Activated naive CD4-positive, alpha-beta T cell treated with anti-CD3 and anti-CD28 coated beads, Interleukin-2, amount 50 U/mL, for 24 hours (primary cell): Measurements from ENCODE around the gene CTNND2.

Experiments
- H3K27ac Mint-ChIP-seq: one replicate; pipeline ENCODE4 v1.8.0; 2021; ENCODE audit warnings: mild to moderate bottlenecking, mixed read lengths
- H3K27me3 Mint-ChIP-seq: one replicate; pipeline ENCODE4 v1.8.0; 2021; ENCODE audit warnings: mixed read lengths
- H3K36me3 Mint-ChIP-seq: one replicate; pipeline ENCODE4 v1.8.0; 2021; ENCODE audit warnings: mixed read lengths
- H3K4me1 Mint-ChIP-seq: one replicate; pipeline ENCODE4 v1.8.0; 2021; ENCODE audit warnings: mixed read lengths
- H3K4me3 Mint-ChIP-seq: one replicate; pipeline ENCODE4 v1.8.0; 2021; ENCODE audit warnings: mild to moderate bottlenecking, mixed read lengths
- H3K9me3 Mint-ChIP-seq: one replicate; pipeline ENCODE4 v1.8.0; 2021; ENCODE audit warnings: mixed read lengths

The CTNND2 gene

DNA sequence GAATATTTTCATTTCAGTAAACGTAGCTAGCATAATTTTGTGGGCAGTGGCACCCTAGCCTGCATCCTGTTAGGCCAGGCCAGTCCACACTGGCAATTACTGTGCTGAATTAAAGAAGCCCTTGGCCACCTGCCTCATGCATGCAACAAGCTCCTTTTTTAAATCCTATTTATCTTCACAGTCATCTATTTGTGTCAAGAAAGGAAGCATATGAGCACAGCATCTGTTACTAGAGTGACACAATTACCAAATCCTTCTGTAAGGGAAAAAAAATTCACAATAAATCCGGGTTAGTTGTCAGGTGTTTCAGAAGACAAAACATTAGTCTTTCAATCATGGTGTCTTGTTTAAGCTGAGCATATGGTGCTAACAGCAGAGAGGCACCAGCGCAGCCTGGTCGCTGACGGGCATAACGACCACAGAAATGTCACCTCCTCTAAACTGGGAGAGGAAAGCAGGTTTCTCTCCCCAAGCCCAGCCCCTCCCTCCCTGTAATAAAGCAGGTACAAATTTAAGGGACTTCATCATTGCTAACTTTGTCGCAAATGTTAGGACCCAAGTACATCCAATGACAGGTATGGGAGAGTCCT, 520.6 kb downstream of the CTNND2 start:
- Mint-ChIP-seq H3K27ac (no peak overlapping the region), H3K36me3 (no peaks in the 10 kb centered on the region), H3K4me3 (no peak overlapping the region), H3K27me3 (peaks cover 35% of the 10 kb centered on the region), H3K9me3 (no peaks in the 10 kb centered on the region), H3K4me1 (peaks cover 7% of the 10 kb centered on the region)

- no peak overlapping the region for H3K4me3 Mint-ChIP-seq
- H3K36me3 Mint-ChIP-seq: no peaks in the 10 kb centered on the region
- H3K4me1 Mint-ChIP-seq: no peaks in the 10 kb centered on the region
- H3K27me3 Mint-ChIP-seq: peaks cover 12% of the 10 kb centered on the region
- H3K27ac Mint-ChIP-seq: no peak overlapping the region
- H3K9me3 Mint-ChIP-seq: no peaks in the 10 kb centered on the region
Observed at GRCh38 chr5:11378461-11378860, 525.8 kb downstream of the CTNND2 start.

DNA sequence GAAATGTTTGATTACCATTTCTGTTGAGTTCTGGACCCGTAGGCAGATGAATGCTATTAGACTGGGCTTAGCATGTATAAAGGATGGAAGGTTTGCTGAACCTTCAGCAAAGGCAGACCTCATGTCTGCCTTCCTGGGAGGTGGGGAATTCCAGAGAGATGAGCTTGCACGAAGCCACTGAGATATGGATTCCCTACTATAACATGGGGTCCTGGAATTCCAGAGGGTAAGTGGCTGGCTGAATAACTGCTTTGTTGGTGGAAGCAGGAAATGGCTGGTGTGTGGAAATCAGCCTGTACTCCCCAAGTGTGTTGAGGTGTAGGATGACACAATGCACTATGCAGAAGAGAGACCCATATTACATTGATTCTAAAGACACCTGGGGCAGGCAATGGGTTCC, 526.4 kb downstream of the CTNND2 start:
- Mint-ChIP-seq H3K36me3 (no peaks in the 10 kb centered on the region), H3K4me3 (no peak overlapping the region), H3K27me3 (peaks cover 8% of the 10 kb centered on the region), H3K4me1 (no peaks in the 10 kb centered on the region), H3K27ac (no peak overlapping the region), H3K9me3 (no peaks in the 10 kb centered on the region)

DNA sequence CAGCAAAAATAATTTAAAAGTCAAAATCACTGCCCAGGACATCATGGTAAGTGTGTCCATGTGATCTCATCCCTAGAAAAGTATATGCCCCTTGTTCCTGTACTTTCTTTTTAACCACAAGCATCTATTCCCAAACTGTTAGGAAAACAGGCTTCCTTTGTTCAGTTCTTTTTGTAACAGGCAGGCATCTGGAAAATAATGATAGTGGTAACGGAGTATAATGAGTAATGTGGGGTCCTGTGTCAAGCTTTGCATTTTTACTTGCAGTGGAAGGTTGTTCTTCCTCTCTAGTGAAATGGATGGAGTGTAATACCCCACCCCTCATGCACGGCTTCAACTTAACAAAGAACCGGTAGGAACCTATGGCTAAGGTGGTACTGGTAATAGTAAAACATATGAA, 532.1 kb downstream of the CTNND2 start:
- Mint-ChIP-seq H3K36me3 (no peaks in the 10 kb centered on the region), H3K4me1 (no peaks in the 10 kb centered on the region), H3K27ac (no peak overlapping the region), H3K4me3 (no peak overlapping the region), H3K9me3 (no peaks in the 10 kb centered on the region), H3K27me3 (peaks cover 3% of the 10 kb centered on the region)

GRCh38 chr5:11371021-11371420, 533.2 kb downstream of the CTNND2 start:
- no peaks in the 10 kb centered on the region for H3K36me3 Mint-ChIP-seq
- H3K9me3 Mint-ChIP-seq: no peaks in the 10 kb centered on the region
- no peaks in the 10 kb centered on the region for H3K4me1 Mint-ChIP-seq
- H3K27me3 Mint-ChIP-seq: peaks cover 3% of the 10 kb centered on the region
- H3K27ac Mint-ChIP-seq: no peak overlapping the region
- no peak overlapping the region for H3K4me3 Mint-ChIP-seq

GRCh38 chr5:11364531-11364930, 539.7 kb downstream of the CTNND2 start:
- no peaks in the 10 kb centered on the region for H3K4me1 Mint-ChIP-seq
- H3K9me3 Mint-ChIP-seq: no peaks in the 10 kb centered on the region
- H3K4me3 Mint-ChIP-seq: no peak overlapping the region
- H3K27me3 Mint-ChIP-seq: peaks cover 2% of the 10 kb centered on the region
- H3K27ac Mint-ChIP-seq: no peak overlapping the region
- no peaks in the 10 kb centered on the region for H3K36me3 Mint-ChIP-seq

DNA sequence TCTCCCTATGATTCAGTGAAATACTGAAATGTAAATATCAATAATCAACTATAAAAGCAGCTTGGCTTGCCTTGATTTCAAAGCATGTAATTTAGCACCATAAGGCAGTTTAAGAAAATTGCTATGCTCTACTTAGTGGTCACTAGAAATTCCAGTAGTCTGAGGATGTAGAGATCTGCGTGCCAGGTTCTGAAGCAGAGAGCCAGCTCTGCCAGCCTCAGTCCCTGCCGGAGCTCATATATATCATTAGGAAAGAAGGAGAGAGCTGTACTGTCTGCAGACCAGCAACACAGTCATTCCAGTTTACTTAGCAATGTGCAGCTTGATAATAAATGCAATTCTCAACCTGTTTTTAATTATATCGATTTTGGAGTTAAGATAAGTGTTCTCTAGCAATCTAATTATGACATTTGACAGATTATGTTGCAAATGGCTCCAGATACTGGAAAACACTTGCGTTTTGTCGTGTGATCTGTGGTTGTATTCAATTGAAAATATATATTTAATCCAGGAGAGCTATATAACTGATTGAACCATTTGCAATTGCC, 540.5 kb downstream of the CTNND2 start:
- H3K27ac Mint-ChIP-seq: no peak overlapping the region
- H3K9me3 Mint-ChIP-seq: no peaks in the 10 kb centered on the region
- H3K27me3 Mint-ChIP-seq: peaks cover 2% of the 10 kb centered on the region
- H3K36me3 Mint-ChIP-seq: no peaks in the 10 kb centered on the region
- no peak overlapping the region for H3K4me3 Mint-ChIP-seq
- H3K4me1 Mint-ChIP-seq: no peaks in the 10 kb centered on the region

DNA sequence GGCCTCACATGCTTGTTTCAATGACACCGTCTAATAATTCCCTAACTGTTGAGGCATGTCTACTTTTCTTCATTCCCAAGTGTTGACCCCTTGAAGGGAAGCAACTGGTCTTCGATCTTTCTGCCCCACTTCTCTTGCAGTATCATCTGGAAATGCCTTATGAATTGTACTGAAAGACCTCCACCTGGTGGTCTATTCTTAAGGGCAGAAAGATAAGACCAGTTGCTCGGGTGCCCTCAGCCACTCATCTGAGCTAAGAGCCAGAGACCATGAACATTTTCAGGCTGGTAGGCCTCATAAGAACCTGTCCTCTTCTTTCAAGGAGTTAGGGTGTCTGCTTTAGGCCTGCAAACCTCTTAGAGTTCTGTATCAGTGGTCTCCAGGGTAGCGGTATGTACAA, 542.5 kb downstream of the CTNND2 start:
- no peaks in the 10 kb centered on the region for H3K36me3 Mint-ChIP-seq
- no peaks in the 10 kb centered on the region for H3K9me3 Mint-ChIP-seq
- no peak overlapping the region for H3K4me3 Mint-ChIP-seq
- no peak overlapping the region for H3K27ac Mint-ChIP-seq
- H3K27me3 Mint-ChIP-seq: no peaks in the 10 kb centered on the region
- no peaks in the 10 kb centered on the region for H3K4me1 Mint-ChIP-seq

- Mint-ChIP-seq H3K36me3 (no peaks in the 10 kb centered on the region), H3K4me3 (no peak overlapping the region), H3K27me3 (no peaks in the 10 kb centered on the region), H3K9me3 (no peaks in the 10 kb centered on the region), H3K27ac (no peak overlapping the region), H3K4me1 (no peaks in the 10 kb centered on the region)
Observed at GRCh38 chr5:11357928-11358327, 546.3 kb downstream of the CTNND2 start.

GRCh38 chr5:11355491-11355890, 548.8 kb downstream of the CTNND2 start:
- Mint-ChIP-seq H3K4me3 (no peak overlapping the region), H3K27me3 (no peaks in the 10 kb centered on the region), H3K27ac (no peak overlapping the region), H3K4me1 (no peaks in the 10 kb centered on the region), H3K36me3 (no peaks in the 10 kb centered on the region), H3K9me3 (no peaks in the 10 kb centered on the region)

- Mint-ChIP-seq H3K9me3 (no peaks in the 10 kb centered on the region), H3K36me3 (no peaks in the 10 kb centered on the region), H3K27me3 (peaks cover 9% of the 10 kb centered on the region), H3K4me1 (no peaks in the 10 kb centered on the region), H3K27ac (no peak overlapping the region), H3K4me3 (no peak overlapping the region)
Observed at GRCh38 chr5:11346336-11346735, 557.9 kb downstream of the CTNND2 start.

DNA sequence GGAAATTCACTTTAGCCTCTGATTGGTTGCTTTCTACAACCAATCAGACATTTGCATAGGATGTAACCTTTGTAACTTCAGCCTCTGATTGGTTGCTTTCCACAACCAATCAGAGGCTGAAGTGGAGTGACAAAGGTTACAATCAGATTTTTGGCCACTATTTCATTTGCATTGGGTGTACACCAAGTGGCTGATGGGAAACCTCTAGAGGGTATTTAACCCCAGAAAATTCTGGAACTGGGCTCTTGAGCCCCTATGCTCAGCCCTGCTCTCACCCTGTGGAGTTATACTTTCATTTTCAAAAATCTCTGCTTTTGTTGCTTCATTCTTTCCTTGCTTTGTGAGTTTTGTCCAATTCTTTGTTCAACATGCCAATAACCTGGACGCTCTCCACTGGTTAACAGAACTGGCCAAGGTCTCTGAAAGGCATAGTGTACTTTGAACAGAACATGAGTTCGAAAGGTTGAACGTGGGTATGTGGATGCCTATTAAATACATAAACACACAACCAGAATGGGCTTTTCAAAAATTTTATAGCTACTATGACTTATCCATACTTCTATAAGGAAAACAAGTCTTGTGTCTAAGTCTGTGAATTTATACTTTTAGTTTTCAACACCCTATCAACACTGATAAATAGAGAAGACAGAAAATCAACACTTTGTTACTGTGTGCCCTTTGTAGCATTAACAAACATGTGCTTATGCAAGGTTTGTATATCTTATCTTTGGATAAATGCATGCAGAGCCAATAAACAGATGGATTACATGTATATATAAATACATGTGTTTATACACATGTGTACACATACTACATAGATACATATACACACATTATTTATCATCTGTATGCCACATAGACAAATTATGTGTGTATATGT, 568.1 kb downstream of the CTNND2 start:
- H3K4me3 Mint-ChIP-seq: no peak overlapping the region
- no peaks in the 10 kb centered on the region for H3K4me1 Mint-ChIP-seq
- H3K9me3 Mint-ChIP-seq: peaks cover 4% of the 10 kb centered on the region
- no peaks in the 10 kb centered on the region for H3K36me3 Mint-ChIP-seq
- peaks cover 2% of the 10 kb centered on the region for H3K27me3 Mint-ChIP-seq
- no peak overlapping the region for H3K27ac Mint-ChIP-seq

DNA sequence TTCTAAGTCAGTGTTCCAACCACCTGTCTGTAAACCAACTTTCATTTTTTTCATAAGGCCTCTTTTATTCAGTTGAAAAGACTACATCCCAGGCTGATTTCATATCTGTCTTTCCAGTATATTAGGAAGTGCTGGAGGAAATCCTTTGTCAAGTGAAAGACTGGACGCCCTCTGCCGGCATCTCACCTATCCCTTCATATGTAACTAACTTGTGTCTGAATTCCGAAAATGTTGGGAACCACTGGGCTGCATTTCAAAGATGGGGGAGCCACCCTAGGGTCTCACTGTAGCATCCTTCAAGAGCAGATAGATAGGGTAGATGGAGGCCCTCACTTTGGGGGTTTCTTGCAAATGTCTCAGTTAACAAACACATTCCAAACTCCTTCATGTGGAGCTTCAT, 569.8 kb downstream of the CTNND2 start:
- Mint-ChIP-seq H3K4me3 (no peak overlapping the region), H3K27ac (no peak overlapping the region), H3K27me3 (no peaks in the 10 kb centered on the region), H3K4me1 (no peaks in the 10 kb centered on the region), H3K36me3 (no peaks in the 10 kb centered on the region), H3K9me3 (peaks cover 4% of the 10 kb centered on the region)

- Mint-ChIP-seq H3K27ac (no peak overlapping the region), H3K4me1 (no peaks in the 10 kb centered on the region), H3K9me3 (no peaks in the 10 kb centered on the region), H3K36me3 (no peaks in the 10 kb centered on the region), H3K27me3 (no peaks in the 10 kb centered on the region), H3K4me3 (no peak overlapping the region)
Observed at GRCh38 chr5:11329679-11330078, 574.6 kb downstream of the CTNND2 start.

- H3K27me3 Mint-ChIP-seq: peaks cover 3% of the 10 kb centered on the region
- H3K4me1 Mint-ChIP-seq: no peaks in the 10 kb centered on the region
- no peak overlapping the region for H3K27ac Mint-ChIP-seq
- no peaks in the 10 kb centered on the region for H3K9me3 Mint-ChIP-seq
- H3K4me3 Mint-ChIP-seq: no peak overlapping the region
- H3K36me3 Mint-ChIP-seq: no peaks in the 10 kb centered on the region
Observed at GRCh38 chr5:11324521-11325289, 579.5 kb downstream of the CTNND2 start.

DNA sequence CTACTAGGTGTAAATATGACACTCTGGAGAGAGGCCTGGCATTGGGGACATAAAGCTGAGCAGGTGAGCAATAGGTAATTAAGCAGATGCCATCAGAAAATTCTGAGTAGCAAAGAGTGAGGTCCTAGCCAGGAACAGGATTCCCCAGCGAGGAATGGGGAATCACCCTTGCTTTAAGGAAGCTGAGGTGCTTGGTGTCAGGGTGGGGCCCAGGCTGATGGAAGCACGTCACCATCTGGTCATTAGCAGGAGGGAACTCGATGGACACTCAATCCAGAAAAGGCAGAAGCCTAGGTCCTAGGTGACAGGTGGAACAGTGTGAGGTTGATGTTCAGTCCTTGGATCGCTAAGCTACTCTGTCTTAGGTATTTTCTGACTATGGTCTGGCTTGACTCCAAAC, 580.5 kb downstream of the CTNND2 start:
- no peaks in the 10 kb centered on the region for H3K9me3 Mint-ChIP-seq
- no peaks in the 10 kb centered on the region for H3K4me1 Mint-ChIP-seq
- H3K4me3 Mint-ChIP-seq: no peak overlapping the region
- no peaks in the 10 kb centered on the region for H3K36me3 Mint-ChIP-seq
- H3K27ac Mint-ChIP-seq: no peak overlapping the region
- peaks cover 3% of the 10 kb centered on the region for H3K27me3 Mint-ChIP-seq
